ENCODE data around the gene PIH1D1.

The PIH1D1 gene

GRCh38 chr19:49433240-49433901 lies 18.2 kb downstream of the PIH1D1 start:
- no peak for DNase-seq
- Histone ChIP-seq H3K9me3 (no peaks in the 10 kb centered on the region), H3K36me3 (no peaks in the 10 kb centered on the region), H3K4me1 (no peaks in the 10 kb centered on the region), H3K4me3 (ENCODE audit: low read depth, low read length) (no peak overlapping the region), H3K27me3 (peaks cover 55% of the 10 kb centered on the region)
- no peak for TF ChIP-seq CTCF (IDR thresholded peaks at IDR 0.05; ENCODE audit: low read depth, low read length)

- H3K36me3 ChIP-seq, result no peaks in the 10 kb centered on the region
- no peaks in the 10 kb centered on the region for H3K4me1 ChIP-seq
- TF ChIP-seq CTCF (IDR thresholded peaks at IDR 0.05; ENCODE audit: low read depth, low read length), result no peak
- peaks cover 56% of the 10 kb centered on the region for H3K27me3 ChIP-seq
- no peaks in the 10 kb centered on the region for H3K9me3 ChIP-seq
- H3K4me3 ChIP-seq (ENCODE audit: low read depth, low read length), result no peak overlapping the region
- DNase-seq, result no peak
Observed at GRCh38 chr19:49432141-49433073, 19.2 kb downstream of the PIH1D1 start.

- Histone ChIP-seq H3K9me3 (no peaks in the 10 kb centered on the region), H3K4me3 (ENCODE audit: low read depth, low read length) (no peak overlapping the region), H3K36me3 (no peaks in the 10 kb centered on the region), H3K27me3 (peaks cover 59% of the 10 kb centered on the region), H3K4me1 (no peaks in the 10 kb centered on the region)
- TF ChIP-seq CTCF (IDR thresholded peaks at IDR 0.05; ENCODE audit: low read depth, low read length), result no peak
- peak; percentile 59 for DNase-seq
Observed at GRCh38 chr19:49431330-49431749, 20.3 kb downstream of the PIH1D1 start.

- Histone ChIP-seq H3K4me1 (no peaks in the 10 kb centered on the region), H3K4me3 (ENCODE audit: low read depth, low read length) (no peak overlapping the region), H3K27me3 (peaks cover 63% of the 10 kb centered on the region), H3K9me3 (no peaks in the 10 kb centered on the region), H3K36me3 (no peaks in the 10 kb centered on the region)
- DNase-seq, result no peak
- peak; percentile 36; the same call in 1 of the 2 replicates for TF ChIP-seq CTCF (IDR thresholded peaks at IDR 0.05; ENCODE audit: low read depth, low read length)
Observed at GRCh38 chr19:49430678-49431329, 20.8 kb downstream of the PIH1D1 start.

GRCh38 chr19:49430172-49430677 lies 21.4 kb downstream of the PIH1D1 start:
- peaks cover 69% of the 10 kb centered on the region for H3K27me3 ChIP-seq
- H3K36me3 ChIP-seq, result no peaks in the 10 kb centered on the region
- no peaks in the 10 kb centered on the region for H3K4me1 ChIP-seq
- no peak for TF ChIP-seq CTCF (IDR thresholded peaks at IDR 0.05; ENCODE audit: low read depth, low read length)
- no peak overlapping the region for H3K4me3 ChIP-seq (ENCODE audit: low read depth, low read length)
- DNase-seq, result no peak
- H3K9me3 ChIP-seq, result no peaks in the 10 kb centered on the region

Data from BE2C (cell line).